H1 (cell line): ENCODE data around the gene EPSTI1. TPM values are rescaled to one million over a fixed set of nuclear protein-coding genes. Genes with fewer than 3 reads are reported as not detected.
A peak's percentile ranks its signal among the peaks of the same experiment; 100 is the strongest.
"Not testable (repeated sequence)": the region's sequence is repeated elsewhere in the genome, so short reads cannot be mapped to it uniquely, and the experiment has no call there.

ENCODE experiments used
- CTCF ChIA-PET: fragments of 300-600 bp; sonication (Branson Sonifier 250); formaldehyde crosslinking; loops from one replicate; lab custom pipeline; 2021; ENCODE audit not compliant: partially characterized antibody; lab: Charles Lee
- POLR2A ChIA-PET: fragments of 300-600 bp; sonication (Branson Sonifier 250); formaldehyde crosslinking; loops from one replicate; lab custom pipeline; 2021; ENCODE audit warnings: inconsistent platforms; ENCODE audit not compliant: partially characterized antibody; lab: Charles Lee
- DNase-seq, 2 experiments: peaks; one replicate each; pipeline versions ENCODE4 v3.0.0 to v3.0.0-alpha.2; 2010 to 2022; ENCODE audit warnings: low spot score in 2 of 2, low read depth in 1 of 2, mixed read lengths in 1 of 2
- FAIRE-seq: peaks from 2 replicates; lab custom pipeline; 2011; peaks lifted over from hg19 to GRCh38; lab: Jason Lieb, UNC
- H2AFZ ChIP-seq: 2 replicates; pipeline ENCODE4 v1.8.1; 2012; ENCODE audit warnings: low read length, inconsistent platforms
- H2AK5ac ChIP-seq: 2 replicates; pipeline ENCODE4 v1.6.1; 2013; ENCODE audit warnings: low read depth, low read length
- H2BK120ac ChIP-seq: replicated peaks from 2 replicates; pipeline ENCODE3; 2013; ENCODE audit warnings: low read depth, low read length, inconsistent platforms
- H2BK12ac ChIP-seq: 2 replicates; pipeline ENCODE4 v1.6.1; 2013; ENCODE audit warnings: low read depth, low read length
- H2BK15ac ChIP-seq: 2 replicates; pipeline ENCODE4 v1.6.1; 2013; ENCODE audit warnings: low read length
- H2BK20ac ChIP-seq: 2 replicates; pipeline ENCODE4 v1.6.1; 2013; ENCODE audit warnings: low read length
- H2BK5ac ChIP-seq: 2 replicates; pipeline ENCODE4 v1.6.1; 2013; ENCODE audit warnings: low read depth, low read length
- H3K14ac ChIP-seq: 2 replicates; pipeline ENCODE4 v1.6.1; 2013; ENCODE audit warnings: inconsistent platforms; ENCODE audit not compliant: insufficient read length
- H3K18ac ChIP-seq: 2 replicates; pipeline ENCODE4 v1.6.1; 2013; ENCODE audit warnings: low read length; ENCODE audit errors: extremely low read depth
- H3K23ac ChIP-seq: 2 replicates; pipeline ENCODE4 v1.6.1; 2013; ENCODE audit warnings: inconsistent platforms; ENCODE audit not compliant: insufficient read length
- H3K23me2 ChIP-seq: 2 replicates; pipeline ENCODE4 v1.6.1; 2013; ENCODE audit warnings: low read depth, low read length
- H3K27ac ChIP-seq: 2 replicates; pipeline ENCODE4 v1.6.1; 2011; ENCODE audit warnings: low read depth, low read length, inconsistent platforms
- H3K27me3 ChIP-seq, 4 experiments: replicated peaks in 1 of 4; 1 replicate in 1 of 4; 2 replicates in 3 of 4; pipeline versions ENCODE4 v1.6.1 to v1.8.1; 2011 to 2013; ENCODE audit warnings: low read length in 3 of 4, mild to moderate bottlenecking in 3 of 4, inconsistent platforms in 2 of 4, mixed read lengths in 2 of 4, moderate library complexity in 1 of 4; ENCODE audit not compliant: control insufficient read depth in 3 of 4, insufficient read depth in 3 of 4; ENCODE audit errors: extremely low read depth in 1 of 4
- H3K36me3 ChIP-seq, 4 experiments: 2 replicates each; pipeline versions ENCODE4 v1.6.1 to v1.8.1; 2011 to 2013; ENCODE audit warnings: mild to moderate bottlenecking in 4 of 4, low read length in 3 of 4, moderate library complexity in 2 of 4, control low read depth in 1 of 4, inconsistent platforms in 1 of 4; ENCODE audit not compliant: insufficient read depth in 4 of 4, control insufficient read depth in 2 of 4
- H3K4ac ChIP-seq: replicated peaks from 2 replicates; pipeline ENCODE3; 2013; ENCODE audit warnings: low read length, low read depth, mixed read lengths, inconsistent platforms; ENCODE audit not compliant: insufficient read length
- H3K4me1 ChIP-seq, 4 experiments: replicated peaks in 1 of 4; 1 replicate in 1 of 4; 2 replicates in 3 of 4; pipeline versions ENCODE4 v1.6.1 to v1.8.1; 2011 to 2013; ENCODE audit warnings: low read length in 3 of 4, inconsistent platforms in 2 of 4, mixed read lengths in 1 of 4; ENCODE audit not compliant: insufficient read depth in 4 of 4, control insufficient read depth in 3 of 4
- H3K4me2 ChIP-seq, 2 experiments: 2 replicates each; pipeline versions ENCODE4 v1.6.1 to v1.8.1; 2011 to 2013; ENCODE audit warnings: low read depth in 2 of 2, low read length in 2 of 2, control low read depth in 1 of 2, inconsistent platforms in 1 of 2, mild to moderate bottlenecking in 1 of 2; ENCODE audit not compliant: insufficient read depth in 1 of 2
- H3K4me3 ChIP-seq, 4 experiments: fragments of 200-600, 300-600 bp in 1 of 4; sonication (generic), shearing (Covaris generic), sonication (Bioruptor Twin) in 1 of 4; 2 replicates each; pipeline versions ENCODE4 v1.5.1 to v1.8.1; 2011 to 2016; ENCODE audit warnings: low read length in 4 of 4, low read depth in 3 of 4, control low read depth in 2 of 4, inconsistent platforms in 2 of 4, mild to moderate bottlenecking in 2 of 4, mixed read lengths in 1 of 4, moderate library complexity in 1 of 4; ENCODE audit not compliant: insufficient read depth in 2 of 4; ENCODE audit errors: extremely low read depth in 1 of 4
- H3K56ac ChIP-seq: replicated peaks from 2 replicates; pipeline ENCODE3; 2013; ENCODE audit warnings: low read depth, mild to moderate bottlenecking, mixed read lengths, low read length, inconsistent platforms; ENCODE audit not compliant: insufficient read length
- H3K79me1 ChIP-seq: 2 replicates; pipeline ENCODE4 v1.6.1; 2013; ENCODE audit warnings: low read depth, low read length, control low read depth
- H3K79me2 ChIP-seq, 2 experiments: 2 replicates each; pipeline versions ENCODE4 v1.6.1 to v1.8.1; 2012 to 2013; ENCODE audit warnings: low read length in 2 of 2, mild to moderate bottlenecking in 2 of 2, inconsistent platforms in 1 of 2; ENCODE audit not compliant: insufficient read depth in 2 of 2, control insufficient read depth in 1 of 2
- H3K9ac ChIP-seq, 4 experiments: replicated peaks in 1 of 4; 1 replicate in 1 of 4; 2 replicates in 3 of 4; pipeline versions ENCODE4 v1.6.1 to v1.8.1; 2011 to 2013; ENCODE audit warnings: low read depth in 3 of 4, low read length in 3 of 4, control low read depth in 2 of 4, mild to moderate bottlenecking in 2 of 4, moderate library complexity in 2 of 4, inconsistent platforms in 1 of 4; ENCODE audit errors: extremely low read depth in 1 of 4
- H3K9me3 ChIP-seq, 2 experiments: 2 replicates each; pipeline versions ENCODE4 v1.6.1 to v1.8.1; 2012 to 2013; ENCODE audit warnings: mild to moderate bottlenecking in 2 of 2, moderate library complexity in 2 of 2, control low read depth in 1 of 2, inconsistent platforms in 1 of 2, low read depth in 1 of 2, low read length in 1 of 2, mixed read lengths in 1 of 2; ENCODE audit not compliant: insufficient read depth in 2 of 2
- H4K20me1 ChIP-seq, 2 experiments: replicated peaks in 1 of 2; 2 replicates each; pipeline versions ENCODE3 to v1.8.1; 2011 to 2013; ENCODE audit warnings: inconsistent platforms in 2 of 2, low read length in 2 of 2, mild to moderate bottlenecking in 1 of 2; ENCODE audit not compliant: insufficient read depth in 2 of 2, control insufficient read depth in 1 of 2
- H4K5ac ChIP-seq: 2 replicates; pipeline ENCODE4 v1.6.1; 2013; ENCODE audit warnings: low read length, low read depth, mixed read lengths, inconsistent platforms; ENCODE audit not compliant: insufficient read length
- H4K8ac ChIP-seq: 2 replicates; pipeline ENCODE4 v1.8.0; 2013; ENCODE audit warnings: mild to moderate bottlenecking, moderate library complexity, low read length, inconsistent platforms; ENCODE audit not compliant: insufficient read depth; ENCODE audit errors: extremely low read depth
- H4K91ac ChIP-seq: replicated peaks from 2 replicates; pipeline ENCODE3; 2013; ENCODE audit warnings: low read length, mixed read lengths, inconsistent platforms; ENCODE audit not compliant: insufficient read length
- WGBS, 2 experiments: shearing (Covaris generic) in 1 of 2; methylation state at CpG; one replicate each; pipeline versions ENCODE4 v1.1.6 to v1.1.7; 2013 to 2015; ENCODE audit warnings: low lambda C conversion rate in 2 of 2, mixed read lengths in 2 of 2, inconsistent platforms in 1 of 2, low coverage in 1 of 2, missing lambda C conversion rate in 1 of 2; ENCODE audit not compliant: insufficient replicate concordance in 2 of 2, insufficient coverage in 1 of 2, insufficient read length in 1 of 2; ENCODE audit errors: extremely low coverage in 1 of 2, missing lambda C conversion rate in 1 of 2; 5-methylcytosine and 5-hydroxymethylcytosine counted together
- polyA plus RNA-seq, 7 experiments: library from polyadenylated mRNA; depleted of rRNA in 3 of 7; stranded (reverse) in 5 of 7; unstranded in 2 of 7; fragments of >200 nt in 5 of 7; fragments of 200-250 nt in 2 of 7; gene quantifications; 1 replicate in 5 of 7; 2 replicates in 1 of 7; 4 replicates in 1 of 7; pipeline versions ENCODE4 v1.2.1 to v1.2.3, GENCODE V29; 2011 to 2013; ENCODE audit warnings: missing spikeins in 2 of 7, mixed read lengths in 2 of 7
- total RNA-seq: library from RNA; stranded (reverse); fragmentation: NEBNext Ultra II Directional; extraction: Animal tissue kit (Norgen Biotek cat#: 25700); gene quantifications from 2 replicates; pipeline ENCODE4 v1.2.1, GENCODE V29; 2021

EPSTI1 gene
- total and polyA plus RNA-seq, 2 of the 8 experiments (the other 6 are each of a cell fraction or from before 2014, with no cell fraction given): 0.23 to 0.37 TPM

- H4K91ac ChIP-seq, H2AK5ac ChIP-seq, H3K23me2 ChIP-seq, H3K9ac ChIP-seq, H3K79me1 ChIP-seq, H4K5ac ChIP-seq, H3K18ac ChIP-seq, DNase-seq, H3K23ac ChIP-seq, FAIRE-seq, H4K8ac ChIP-seq, H3K4ac ChIP-seq, H3K56ac ChIP-seq, H2BK20ac ChIP-seq, H3K79me2 ChIP-seq, H3K4me1 ChIP-seq, H3K9me3 ChIP-seq, H2BK5ac ChIP-seq, H3K27ac ChIP-seq, H2BK12ac ChIP-seq, H3K14ac ChIP-seq, H4K20me1 ChIP-seq, H3K36me3 ChIP-seq: not testable (repeated sequence)
- H2BK15ac ChIP-seq: 0 out of 2 replicates have a peak overlapping the region, but pooled peaks have one; percentile 3
- peak overlapping the region; percentile 19 to 65 (median 43); a peak in 7 of 8 replicates for H3K4me3 ChIP-seq
- ChIA-PET POLR2A (interaction anchor here (0.9 to 2.5 kb wide), 3 partner anchors 9 to 32 kb away, joined by 3 to 10 read pairs (median 3); no protein-coding TSS in a partner anchor), CTCF (interaction anchor here (0.5 to 4.4 kb wide), 5 partner anchors 19 to 370 kb away, joined by 3 to 25 read pairs (median 3); no protein-coding TSS in a partner anchor)
- H2AFZ ChIP-seq: peak overlapping the region; percentile 55
- H3K27me3 ChIP-seq: peaks cover 0 to 19% (median 13%) of the 10 kb centered on the region in 4 experiments; a peak in 6 of 7 replicates
- 88% methylated on average over 15 of the region's 15 CpGs; no CpG with 5 or more reads in 1 of the 2 experiments for WGBS, 2 experiments
- H2BK120ac ChIP-seq: peak overlapping the region; percentile 61
- peak overlapping the region; percentile 62 to 81 for H3K4me2 ChIP-seq
Observed at GRCh38 chr13:42991233-42991897, 676 bp downstream of the EPSTI1 start.
